GM20431 (cell line): ENCODE results near the gene SH3BGRL2.
"Not testable (repeated sequence)": the region's sequence is repeated elsewhere in the genome, so short reads cannot be mapped to it uniquely, and the experiment has no call there.

Experiments used
- in situ Hi-C: fragments of 300-500 bp; cut with MseI, MboI; formaldehyde crosslinking; loops from one replicate; pipeline ENCODE4 v1.15.0; 2020; ENCODE audit warnings: low sequenced_read_pairs; ENCODE audit not compliant: unreplicated experiment

SH3BGRL2 gene

DNA sequence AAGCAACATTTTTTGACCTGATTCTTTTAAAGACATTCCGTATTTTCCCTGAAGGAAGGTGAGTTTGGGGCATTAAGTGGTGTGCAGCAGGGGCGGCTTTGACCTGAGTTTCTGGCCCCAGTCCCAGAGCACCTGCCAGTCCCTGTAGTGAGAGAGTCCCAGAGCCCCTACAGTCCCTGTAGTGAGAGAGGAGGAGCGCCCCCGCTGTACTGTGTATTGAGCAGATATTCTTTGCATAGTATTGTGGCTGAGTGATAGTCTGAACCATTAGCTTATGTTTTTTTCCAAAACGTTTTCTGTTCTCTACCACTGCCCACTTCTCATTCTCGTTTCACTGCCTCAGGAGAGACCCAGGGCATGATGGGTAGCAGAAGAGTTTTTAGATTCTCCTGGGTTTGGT, 17.2 kb upstream of the SH3BGRL2 start:
- in situ Hi-C loops, result no loop called here

DNA sequence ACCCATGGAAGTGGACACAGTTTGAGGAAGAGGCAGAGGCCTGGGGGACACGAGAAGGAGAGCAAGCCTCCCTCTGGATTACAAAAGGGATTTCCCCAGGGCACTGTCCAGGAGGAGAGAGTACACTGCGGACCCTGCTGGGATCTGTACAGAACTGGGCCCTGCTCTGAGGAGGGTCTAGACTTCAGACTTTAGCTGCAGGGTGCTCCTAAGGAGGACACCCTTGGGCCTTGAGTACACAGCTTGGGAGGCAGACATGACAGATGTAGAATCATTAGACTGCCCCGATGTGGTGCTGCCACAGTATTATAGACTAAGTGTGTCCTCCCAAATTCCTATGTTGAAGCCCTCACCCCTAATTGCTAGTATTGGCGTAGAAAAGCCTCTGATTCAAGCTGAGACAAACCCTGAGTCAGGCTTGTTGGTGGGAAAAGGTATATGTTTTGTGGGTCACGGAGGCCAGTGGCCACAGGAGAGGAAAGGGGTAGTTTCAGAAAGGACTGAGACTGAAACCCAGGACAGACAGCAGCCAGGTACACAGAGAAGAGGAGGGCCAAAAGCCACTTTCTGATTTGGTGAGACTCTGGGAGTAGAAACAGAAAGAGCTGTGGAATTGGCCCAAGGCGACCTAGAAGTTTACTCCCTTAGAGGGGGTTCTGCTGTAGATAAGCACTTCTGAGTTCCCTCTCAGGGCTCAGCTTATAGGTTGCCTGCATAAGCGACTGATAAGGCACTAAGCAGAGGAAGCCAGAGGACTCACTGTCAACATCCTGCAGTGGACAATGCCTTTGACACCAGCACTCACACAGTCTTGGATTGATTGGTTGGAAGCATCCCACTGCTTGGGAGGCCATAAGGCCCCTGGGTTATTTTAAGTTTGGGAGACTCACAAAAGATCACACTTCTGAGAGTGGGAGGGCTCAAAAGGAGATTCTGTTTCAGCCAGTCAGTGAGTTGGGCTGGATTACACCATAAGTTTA, 16.5 kb upstream of the SH3BGRL2 start:
- in situ Hi-C loops, result no loop called here

DNA sequence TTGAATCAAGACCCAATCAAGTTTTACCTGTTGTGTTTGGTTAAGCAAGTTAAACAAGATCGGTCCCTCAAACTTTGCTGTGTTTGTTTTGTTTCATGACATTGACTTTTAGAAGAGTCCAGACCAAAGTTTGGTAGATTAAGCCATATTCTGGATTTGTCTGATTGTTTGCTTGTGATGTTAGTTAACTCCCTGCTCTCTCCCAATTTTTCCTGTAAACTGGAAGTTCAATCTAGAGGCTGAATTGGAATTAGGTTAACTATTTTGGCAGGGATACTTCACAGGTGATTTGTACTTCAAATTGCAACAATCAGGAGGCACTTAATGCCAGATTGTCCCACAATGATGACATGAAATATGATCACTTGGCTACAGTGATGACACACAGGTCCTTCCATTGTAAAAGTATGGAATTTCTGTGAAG, 13.6 kb upstream of the SH3BGRL2 start:
- in situ Hi-C loops, result no loop called here

DNA sequence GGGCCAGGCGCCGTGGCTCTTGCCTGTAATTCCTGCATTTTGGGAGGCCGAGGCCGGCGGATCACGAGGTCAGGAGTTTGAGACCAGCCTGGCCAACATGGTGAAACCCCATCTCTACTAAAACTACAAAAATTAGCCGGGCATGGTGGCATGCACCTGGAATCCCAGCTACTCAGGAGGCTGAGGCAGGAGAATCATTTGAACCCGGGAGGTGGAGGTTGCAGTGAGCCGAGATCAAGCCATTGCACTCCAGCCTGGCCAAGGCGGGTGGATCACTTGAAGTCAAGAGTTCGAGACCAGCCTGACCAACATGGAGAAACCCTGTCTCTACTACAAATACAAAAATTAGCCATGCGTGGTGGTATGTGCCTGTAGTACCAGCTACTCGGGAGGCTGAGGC, 12.7 kb upstream of the SH3BGRL2 start:
- in situ Hi-C loops, result not testable (repeated sequence)

DNA sequence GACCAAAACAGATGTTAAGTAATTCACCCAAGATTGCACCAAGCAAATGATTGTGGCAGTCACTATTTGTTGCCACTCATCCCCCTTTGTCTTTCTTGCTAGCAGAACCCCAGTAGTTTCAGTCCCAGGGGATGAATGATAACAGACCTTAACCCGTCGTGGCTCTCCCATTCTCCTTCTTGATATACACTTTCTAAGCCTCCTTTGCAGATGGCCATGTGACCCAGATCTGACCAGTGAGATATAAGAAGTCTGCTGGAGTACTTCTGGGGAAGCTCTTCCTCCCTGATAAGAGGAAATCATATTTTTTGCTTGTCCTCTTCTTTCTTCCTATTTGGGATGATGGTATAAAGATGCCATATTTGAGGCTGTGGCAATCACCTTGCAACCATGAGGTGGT, 9.6 kb upstream of the SH3BGRL2 start:
- in situ Hi-C loops, result no loop called here

DNA sequence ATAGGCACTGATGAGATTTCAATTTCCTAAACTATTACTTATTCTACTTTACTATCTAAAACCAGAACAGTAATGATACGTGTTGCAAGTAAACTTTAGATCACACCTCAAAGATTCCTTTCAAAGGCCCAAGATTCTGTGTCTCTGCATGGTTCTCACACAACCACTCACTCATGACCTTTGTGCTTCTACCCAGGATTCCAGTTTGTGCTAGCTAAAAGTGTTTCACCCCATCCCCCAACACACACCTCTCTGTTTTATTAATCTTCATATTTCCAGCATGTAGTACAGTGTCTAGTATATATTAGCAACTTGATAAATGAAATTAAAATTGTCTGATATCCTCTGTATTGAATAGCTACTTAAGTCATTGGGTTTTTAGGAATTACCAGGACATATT, 8.8 kb upstream of the SH3BGRL2 start:
- in situ Hi-C loops, result no loop called here

DNA sequence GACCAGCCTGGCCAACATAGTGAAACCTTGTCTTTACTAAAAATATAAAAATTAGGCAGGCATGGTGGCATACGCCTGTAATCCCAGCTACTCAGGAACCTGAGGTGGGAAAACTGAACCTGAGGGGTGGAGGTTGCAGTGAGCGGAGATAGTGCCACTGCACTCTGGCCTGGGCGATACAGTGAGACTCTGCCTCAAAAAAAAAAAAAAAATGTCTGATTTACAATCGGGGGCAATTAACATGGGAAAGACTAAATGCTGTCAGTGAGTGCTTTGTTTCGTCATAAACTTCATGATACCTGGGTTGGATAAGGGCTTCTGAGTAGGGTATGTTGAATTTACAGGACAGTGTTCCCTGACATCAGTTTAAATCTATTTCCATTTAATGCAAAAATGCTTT, 8.0 kb upstream of the SH3BGRL2 start:
- in situ Hi-C loops, result no loop called here

DNA sequence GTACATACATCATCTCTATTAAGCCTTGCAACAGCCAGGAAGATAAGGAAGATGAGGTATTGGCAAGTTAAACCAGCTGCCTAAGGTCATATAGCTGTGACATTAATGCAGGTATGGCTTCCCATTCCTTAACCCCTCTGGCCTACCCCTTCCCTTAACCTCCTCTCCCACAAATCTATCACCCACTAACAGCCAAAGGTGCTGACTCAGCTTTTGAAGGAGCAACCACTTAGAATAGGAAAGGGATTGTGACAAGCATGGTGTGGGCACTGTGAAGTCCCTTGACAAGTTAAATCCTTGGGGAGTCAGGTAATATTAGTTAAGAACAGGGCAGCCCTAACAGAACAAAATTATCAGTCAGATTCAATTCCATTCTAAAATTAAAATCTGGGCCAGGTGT, 5.4 kb upstream of the SH3BGRL2 start:
- in situ Hi-C loops, result no loop called here

DNA sequence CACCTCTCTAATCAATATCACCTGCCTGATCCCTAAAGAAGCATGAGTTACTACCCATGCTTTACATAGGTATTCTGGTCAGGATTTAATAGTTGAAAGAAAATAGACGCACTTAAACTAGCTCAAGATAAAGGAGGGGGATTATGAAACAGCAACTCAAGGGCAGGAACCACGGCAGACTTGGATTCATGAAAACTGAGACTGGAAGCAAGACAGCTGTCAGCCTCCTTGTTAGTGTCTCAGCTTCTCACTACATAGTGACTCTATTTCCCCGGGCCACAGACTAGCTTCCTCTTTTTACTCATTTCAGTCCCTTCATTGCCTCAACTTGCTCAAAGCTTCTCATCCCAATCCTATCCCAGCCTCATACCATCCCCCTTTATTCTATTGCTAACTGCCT, 4.3 kb upstream of the SH3BGRL2 start:
- in situ Hi-C loops, result no loop called here

DNA sequence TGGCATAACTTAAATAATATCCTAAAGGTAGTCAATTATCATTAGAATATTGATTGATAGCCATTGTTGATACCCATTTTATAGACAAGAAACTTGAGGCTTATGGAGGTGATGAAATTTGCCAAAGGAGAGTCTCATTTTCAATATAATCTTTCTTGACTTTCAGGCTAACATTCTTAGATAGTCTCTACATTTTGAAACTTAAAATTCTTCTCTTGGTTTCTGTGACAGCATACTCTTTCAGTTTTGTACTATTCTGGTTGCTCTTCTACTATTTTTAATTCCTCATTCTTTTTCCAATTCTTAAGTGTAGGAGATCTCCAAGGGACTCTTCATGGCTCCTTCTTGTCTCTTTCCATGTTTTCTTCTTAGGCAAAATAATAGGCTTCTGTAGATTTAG, 3.7 kb upstream of the SH3BGRL2 start:
- in situ Hi-C loops, result no loop called here

DNA sequence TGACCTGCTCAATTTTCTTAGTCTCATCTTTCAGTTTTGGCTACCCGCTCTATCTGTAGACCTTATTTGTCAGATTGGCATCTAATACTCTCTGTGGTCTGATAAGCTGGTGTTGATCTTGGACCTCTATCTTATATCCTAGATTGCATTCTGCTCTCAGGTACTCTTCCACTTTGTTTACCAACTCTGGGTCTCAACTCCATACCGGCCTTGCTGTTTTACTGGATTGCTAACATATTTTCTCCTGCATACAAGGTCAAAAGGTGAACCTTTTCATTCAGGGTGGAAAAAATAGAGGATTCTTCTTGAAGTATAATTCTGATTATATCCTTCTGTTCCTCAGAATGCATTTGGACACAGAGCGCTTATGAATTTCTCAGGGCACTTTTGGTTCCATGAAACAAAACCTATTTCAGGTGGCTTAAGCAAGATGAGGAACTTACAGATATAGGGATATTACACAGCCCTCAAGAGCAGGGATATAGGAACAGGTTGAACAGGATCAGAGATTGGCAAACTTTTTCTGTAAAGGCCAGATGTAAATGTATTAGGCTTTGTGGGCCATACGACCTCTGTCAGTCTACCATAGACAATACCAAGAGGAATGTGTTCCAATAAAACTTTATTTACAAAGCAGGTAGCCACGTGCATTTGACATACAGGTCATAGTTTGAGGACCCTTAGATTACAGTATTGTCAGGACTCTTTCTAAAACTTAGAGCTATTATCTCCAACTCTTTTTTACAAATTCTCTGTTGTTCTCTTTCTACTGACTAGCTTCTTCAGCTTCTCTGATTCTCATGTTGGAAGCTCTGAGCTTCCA, 2.5 kb upstream of the SH3BGRL2 start:
- in situ Hi-C loops, result no loop called here

DNA sequence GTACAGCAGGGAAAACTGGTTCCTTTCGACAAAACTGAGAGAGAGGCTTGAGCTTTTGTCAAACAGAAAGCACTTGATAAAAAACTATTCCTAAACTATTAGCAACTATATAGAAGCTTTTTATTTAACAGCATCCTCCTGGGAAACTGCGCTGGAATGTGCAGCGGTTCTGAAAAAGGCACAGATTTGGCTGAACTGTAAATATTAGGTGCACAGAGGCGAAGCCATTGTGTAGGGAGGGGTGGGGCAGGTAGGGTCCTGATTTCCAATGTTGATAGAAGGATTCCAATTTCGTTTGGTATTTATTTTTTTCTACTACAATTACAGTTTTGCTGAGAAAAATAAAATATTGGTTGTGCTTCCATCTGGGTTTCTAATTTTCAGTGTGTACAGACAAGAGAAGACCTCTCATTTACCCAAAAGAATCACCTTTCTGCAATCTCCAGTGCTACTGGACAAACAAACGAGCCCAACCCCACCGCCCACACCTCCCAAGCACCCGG, 698 bp upstream of the SH3BGRL2 start:
- in situ Hi-C loops, result no loop called here

DNA sequence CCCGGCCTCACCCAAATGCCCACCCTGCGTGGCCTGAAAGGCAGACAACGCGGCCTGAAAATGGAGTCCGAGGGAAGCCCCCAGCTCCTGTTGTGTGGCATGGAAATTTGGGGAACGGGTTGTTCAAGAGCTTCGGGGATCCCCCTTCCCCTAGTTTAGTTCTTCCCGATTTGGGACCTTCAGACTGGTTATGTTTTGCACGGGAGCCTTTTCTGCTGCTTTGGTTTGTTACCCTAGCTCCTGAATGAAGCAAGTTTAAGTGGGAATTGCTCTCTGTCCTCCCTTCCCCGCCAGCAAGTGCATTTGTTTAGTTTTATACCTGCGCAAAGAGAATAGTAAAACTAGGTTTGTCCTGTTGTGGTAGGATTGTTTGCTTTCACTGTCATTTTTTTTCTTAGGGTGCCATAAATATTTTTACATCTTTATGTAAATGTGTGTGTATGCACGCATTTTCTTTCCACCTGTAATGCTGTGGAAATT, 604 bp downstream of the SH3BGRL2 start:
- in situ Hi-C loops, result no loop called here

DNA sequence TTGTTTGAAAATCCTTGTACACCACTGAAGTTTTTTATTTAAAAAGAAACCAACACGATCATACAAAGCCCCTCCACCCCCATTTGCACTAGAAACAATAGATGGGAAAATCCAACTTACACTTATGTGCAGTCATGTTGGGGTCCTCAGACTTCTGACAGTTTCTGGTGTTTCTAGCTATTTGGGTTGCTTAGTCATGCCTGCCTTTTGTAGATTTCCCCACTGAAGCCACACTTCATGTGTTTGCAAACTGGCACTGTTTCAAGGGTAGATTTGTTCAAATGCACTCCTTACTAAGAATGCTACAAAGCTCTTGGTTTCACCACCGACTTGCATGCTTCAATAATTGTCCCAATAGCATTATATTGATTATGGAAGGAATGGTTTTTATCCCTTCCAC, 1.5 kb downstream of the SH3BGRL2 start:
- in situ Hi-C loops, result no loop called here

DNA sequence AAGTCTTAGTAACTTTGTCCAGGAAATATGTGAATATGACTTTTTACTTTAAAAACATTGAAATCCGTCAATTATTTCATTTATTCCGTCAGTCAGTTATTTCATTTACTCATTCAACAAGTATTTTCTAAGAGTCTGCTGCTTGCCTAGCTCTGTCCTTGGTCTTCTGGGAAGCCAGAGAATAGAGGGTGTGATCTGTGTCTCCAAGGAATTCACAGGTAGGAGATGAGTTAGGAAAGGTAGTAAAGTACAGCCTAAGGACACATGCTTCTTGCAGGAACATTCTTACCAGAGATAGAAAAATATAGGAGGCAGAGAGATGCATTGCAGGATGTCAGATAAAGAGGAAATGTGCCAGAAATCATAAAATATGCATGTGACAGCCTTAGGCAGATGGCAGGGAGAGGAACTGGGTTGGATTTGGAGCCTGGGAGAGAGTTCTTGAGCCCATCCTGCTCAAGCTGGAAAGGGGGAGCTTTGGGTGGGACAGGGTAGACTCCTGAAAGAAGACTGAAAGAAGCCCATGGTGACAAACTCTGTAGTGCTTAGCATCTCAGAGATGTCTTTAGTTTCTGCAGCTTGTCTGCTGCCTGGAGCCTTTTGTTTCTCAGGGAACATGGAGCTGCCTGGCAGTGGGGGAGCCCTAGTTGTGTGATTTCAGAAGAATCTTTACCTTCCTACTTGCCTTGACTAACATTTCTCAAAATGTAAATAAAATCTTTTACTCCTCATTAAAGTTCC, 3.5 kb downstream of the SH3BGRL2 start:
- in situ Hi-C loops, result no loop called here

DNA sequence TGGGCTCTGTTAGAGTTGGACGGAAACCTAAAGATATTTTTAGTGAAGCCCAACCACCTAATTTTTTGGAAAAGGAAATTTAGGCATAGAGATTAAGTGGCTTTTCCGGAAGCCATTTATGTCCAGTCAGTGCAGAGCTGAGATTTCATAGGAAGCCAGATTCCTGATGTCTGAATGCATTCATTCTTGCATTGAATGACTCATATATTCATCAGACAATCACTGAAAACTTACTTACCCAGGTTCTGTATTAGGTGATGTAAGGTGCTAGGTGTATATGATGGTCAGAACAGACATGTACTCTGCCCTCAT, 4.1 kb downstream of the SH3BGRL2 start:
- in situ Hi-C loops, result no loop called here

DNA sequence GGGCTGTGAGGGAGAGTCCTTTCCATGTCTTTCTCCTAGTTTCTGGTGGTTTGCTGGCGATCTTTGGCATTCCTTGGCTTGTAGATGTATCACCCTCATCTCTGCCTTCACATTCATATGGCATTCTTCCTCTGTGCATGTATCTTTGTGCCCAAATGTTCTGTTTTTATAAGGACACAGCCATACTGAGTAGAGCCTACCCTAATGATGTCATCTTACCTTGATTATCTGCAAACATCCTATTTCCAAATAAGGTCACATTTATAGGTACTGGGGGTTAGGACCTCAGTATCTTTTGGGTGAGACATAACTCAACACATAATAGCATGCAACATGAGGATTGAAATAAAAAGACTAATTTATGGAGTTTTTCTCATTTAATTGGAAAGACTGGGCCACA, 5.5 kb downstream of the SH3BGRL2 start:
- in situ Hi-C loops, result no loop called here

DNA sequence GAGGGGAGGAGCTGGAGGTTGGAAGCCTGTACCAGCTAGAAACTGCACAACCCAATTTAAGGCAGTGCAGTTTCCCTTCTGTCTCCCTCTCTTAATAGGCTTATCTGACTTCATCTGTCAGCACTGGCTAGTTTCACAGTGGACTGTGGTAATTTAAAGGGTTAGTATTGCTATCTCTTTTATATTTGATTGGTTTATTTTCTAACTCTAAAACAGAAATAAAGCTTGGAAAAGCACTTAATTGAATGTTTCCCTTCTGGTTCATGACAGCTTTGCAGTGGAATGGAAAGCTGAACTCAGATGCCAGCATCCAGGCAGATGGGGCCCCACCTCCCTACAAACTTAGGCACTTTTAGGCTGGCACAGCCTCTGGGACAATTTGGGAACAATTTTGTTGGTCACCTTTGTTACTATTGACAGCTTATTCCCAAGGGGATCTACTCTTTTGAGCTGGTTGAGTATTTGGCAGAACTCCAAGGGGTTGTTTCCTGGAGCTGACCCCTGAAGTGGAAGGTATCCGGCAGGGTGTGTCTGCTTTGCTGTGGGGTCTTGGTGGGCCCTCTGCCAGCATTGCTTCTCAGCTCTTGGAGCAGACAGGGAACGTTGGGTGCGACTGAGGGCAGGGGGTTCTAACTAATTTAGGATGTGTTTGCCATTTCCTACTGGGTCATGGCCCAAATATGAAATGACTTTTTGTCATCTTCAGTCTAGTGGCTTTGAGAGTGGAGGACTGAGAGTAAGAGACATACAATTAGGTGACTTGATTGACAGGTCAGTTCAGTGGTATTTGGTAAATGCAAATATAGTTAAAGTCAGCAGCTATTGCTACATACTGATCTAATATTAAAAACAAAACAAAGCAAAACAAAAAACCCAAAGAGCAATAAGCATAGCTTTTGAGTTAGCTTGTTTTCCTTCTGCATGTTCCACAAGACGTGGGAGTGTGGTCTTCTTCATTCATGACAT, 9.3 kb downstream of the SH3BGRL2 start:
- in situ Hi-C loops, result no loop called here

DNA sequence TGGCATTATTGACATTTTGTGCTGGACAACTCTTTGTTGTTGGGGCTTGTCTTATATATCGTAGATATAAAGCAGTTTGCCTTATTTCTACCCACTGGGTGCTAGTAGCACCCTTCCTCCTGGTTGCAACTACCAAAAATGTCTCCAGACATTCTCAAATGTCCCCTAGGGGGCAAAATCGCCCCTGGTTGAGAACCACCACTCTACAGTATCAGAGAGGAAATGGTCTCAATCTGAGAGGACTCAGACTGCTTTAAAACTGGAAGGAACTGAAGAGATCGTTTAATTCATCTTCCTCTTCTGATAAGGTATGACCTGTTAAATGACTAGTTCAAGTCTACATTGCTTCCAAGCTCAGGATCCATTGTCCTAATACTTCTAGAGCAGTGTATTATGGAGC, 14.9 kb downstream of the SH3BGRL2 start:
- in situ Hi-C loops, result no loop called here
